SH-SY5Y (cell line): ENCODE data around the gene MARK4.

ENCODE experiments used
- GATA2 ChIP-seq: IDR thresholded peaks from 2 replicates; pipeline ENCODE4 v1.6.1; 2011; ENCODE audit warnings: mild to moderate bottlenecking, low read depth, low read length
- GATA3 ChIP-seq: IDR thresholded peaks from 2 replicates; pipeline ENCODE4 v1.6.1; 2011; ENCODE audit warnings: low read depth, mild to moderate bottlenecking, low read length, moderate library complexity

Gene MARK4

GRCh38 chr19:45322744-45323281 lies 71.7 kb downstream of the MARK4 start, which contains the start of gene CKM:
TSS of gene CKM (minus strand) at chr19:45322875. CDS start at chr19:45319713, 3,162 bp downstream.
- no peak for TF ChIP-seq GATA2
- no peak for TF ChIP-seq GATA3

GRCh38 chr19:45323671-45324081 lies 72.6 kb downstream of the MARK4 start:
- no peak for TF ChIP-seq GATA3
- no peak for TF ChIP-seq GATA2

DNA sequence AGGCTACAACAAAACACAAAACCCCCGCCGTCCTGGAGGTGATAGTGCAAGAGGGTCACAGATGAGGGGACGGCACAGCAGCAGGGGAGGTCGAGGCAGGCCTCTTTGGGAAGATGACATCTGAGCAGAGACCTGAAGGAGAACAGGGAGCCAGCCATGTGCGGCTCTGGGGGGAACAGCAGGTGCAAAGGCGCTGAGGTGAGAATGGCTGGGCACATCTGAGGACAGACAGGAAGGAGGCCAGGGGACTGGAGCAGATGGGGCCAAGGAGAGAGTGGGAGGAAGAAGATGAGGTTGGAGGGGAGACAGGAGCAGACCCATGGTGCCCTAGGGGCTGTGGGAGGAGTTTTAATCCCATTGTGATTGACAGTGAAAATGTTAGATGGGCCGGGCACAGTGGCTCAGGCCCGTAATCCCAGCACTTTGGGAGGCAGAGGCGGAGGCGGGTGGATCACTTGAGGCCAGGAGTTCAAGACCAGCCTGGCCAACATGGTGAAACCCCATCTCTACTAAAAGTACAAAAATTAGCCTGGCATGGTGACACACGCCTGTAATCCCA lies 73.4 kb downstream of the MARK4 start:
- no peak for TF ChIP-seq GATA2
- no peak for TF ChIP-seq GATA3

GRCh38 chr19:45327404-45328143 lies 76.5 kb downstream of the MARK4 start:
- TF ChIP-seq GATA2 (no peak), GATA3 (no peak)

- TF ChIP-seq GATA2: no peak
- no peak for TF ChIP-seq GATA3
These were observed 80.3 kb downstream of the MARK4 start for GRCh38 chr19:45331411-45331810.

DNA sequence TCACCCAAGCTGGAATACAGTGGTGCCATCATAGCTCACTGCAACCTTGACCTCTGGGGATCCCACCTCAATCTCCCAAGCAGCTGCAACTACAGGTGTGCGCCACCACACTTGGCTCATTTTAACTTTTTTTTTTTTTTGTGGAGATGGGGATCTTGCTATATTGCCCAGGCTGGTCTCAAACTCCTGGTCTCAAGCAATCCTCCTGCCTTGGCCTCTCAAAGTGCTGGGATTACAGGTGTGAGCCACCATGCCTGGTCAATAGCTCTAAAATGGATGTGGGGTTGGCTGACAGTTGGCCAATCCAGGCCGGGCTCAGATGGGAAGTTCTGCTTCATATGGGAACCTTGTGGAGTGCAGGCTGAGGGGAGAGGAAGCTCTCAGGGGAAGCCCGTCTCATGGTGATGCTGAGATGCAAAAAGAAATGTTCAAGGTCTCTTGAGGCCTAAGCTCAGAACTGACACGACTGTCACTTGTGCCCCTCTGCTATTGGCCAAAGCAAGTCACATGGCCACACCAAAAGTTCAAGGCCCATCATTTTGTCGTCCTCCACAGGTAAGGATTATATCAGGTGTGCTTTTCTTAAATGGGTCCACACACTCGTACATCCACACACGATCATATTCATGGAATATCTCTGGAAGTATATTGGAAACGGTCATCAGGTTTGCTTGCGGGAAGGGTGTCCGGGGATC lies 82.7 kb downstream of the MARK4 start:
- TF ChIP-seq GATA3: no peak
- no peak for TF ChIP-seq GATA2

GRCh38 chr19:45336696-45337251 lies 85.7 kb downstream of the MARK4 start:
- TF ChIP-seq GATA3 (no peak), GATA2 (no peak)

DNA sequence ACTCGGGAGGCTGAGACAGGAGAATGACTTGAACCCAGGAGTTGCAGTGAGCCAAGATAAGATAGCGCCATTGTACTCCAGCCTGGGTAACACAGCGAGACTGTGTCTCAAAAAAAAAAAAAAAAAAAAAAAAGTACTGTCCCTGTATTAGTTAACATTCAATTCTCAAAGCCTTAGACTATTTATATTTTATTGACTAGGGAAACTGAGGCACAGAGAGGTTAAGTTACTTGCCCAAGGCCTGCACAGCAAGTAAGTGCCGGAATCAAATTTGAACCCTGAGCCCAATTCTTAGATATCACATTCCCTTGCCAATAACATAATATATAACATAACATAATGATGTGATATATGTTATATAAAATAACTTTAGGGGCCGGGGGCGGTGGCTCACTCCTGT lies 88.6 kb downstream of the MARK4 start:
- TF ChIP-seq GATA3 (no peak), GATA2 (no peak)

GRCh38 chr19:45340232-45340898 lies 89.3 kb downstream of the MARK4 start, which contains the start of gene KLC3:
TSS of gene KLC3 (plus strand) at chr19:45340750. CDS start at chr19:45345542, 4,792 bp downstream.
- TF ChIP-seq GATA2 (no peak), GATA3 (no peak)

- TF ChIP-seq GATA3 (no peak), GATA2 (no peak)
These were observed 89.9 kb downstream of the MARK4 start for GRCh38 chr19:45340899-45341453.

- TF ChIP-seq GATA2: no peak
- TF ChIP-seq GATA3: no peak
These were observed 91.8 kb downstream of the MARK4 start for GRCh38 chr19:45342911-45343310.

DNA sequence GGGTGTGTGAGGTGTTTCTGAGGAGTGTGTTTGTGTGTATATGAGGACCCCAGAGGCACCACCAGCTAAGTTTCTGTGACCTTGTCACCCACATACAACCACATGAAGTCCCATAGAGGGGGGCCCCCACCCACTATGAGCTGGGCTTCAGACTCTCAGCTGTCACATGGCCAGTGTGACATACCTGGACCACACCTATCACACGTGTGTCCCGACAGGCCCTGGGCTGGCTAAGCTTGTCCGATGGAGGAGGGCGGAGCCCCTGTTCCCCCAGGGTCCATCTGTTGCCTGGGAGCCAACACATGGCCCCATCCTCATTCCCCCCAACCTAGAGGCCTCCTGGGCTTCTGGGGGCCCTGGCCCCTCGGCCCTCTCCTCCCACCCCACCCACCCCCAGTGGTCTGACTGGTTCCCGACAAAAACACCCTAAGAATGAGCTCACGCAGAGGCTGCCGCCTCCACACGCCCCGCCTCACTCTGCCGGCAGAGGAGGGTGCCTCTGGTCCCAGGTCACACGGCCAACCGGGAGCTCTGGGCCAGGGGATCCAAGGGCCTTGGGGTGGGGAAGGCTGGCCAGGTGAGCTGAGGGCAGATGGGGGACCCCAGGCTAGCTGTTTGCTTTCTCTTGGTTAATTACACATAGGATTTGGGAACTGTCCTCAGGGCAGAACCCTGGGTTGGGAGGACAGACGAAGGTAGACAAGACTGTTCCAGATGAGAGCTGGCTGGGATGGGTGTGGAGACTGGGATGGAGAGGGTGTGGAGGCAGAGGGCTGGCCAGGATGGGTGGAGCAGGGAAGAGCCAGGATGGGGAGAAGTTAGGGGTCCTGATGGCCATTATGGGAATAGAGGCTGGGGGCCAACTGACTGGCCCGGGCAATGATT lies 93.8 kb downstream of the MARK4 start:
- TF ChIP-seq GATA2 (no peak), GATA3 (no peak)
